HG02623 (cell line): ENCODE measurements around the gene BEND7.

Experiments
- ATAC-seq: cut with Tn5 transposase; IDR thresholded peaks from one replicate; pipeline ENCODE4 v1.9.1; 2021; ENCODE audit warnings: moderate library complexity; ENCODE audit not compliant: unreplicated experiment

BEND7 gene

GRCh38 chr10:13521026-13521425 is 7.8 kb downstream of the BEND7 start:
- ATAC-seq: no peak

- no peak for ATAC-seq
Observed at GRCh38 chr10:13520194-13520593, 8.6 kb downstream of the BEND7 start.

GRCh38 chr10:13518076-13518692 is 10.6 kb downstream of the BEND7 start:
- no peak for ATAC-seq

GRCh38 chr10:13517675-13518074 is 11.1 kb downstream of the BEND7 start:
- ATAC-seq: no peak

GRCh38 chr10:13516176-13516575 is 12.6 kb downstream of the BEND7 start:
- ATAC-seq: no peak

- no peak for ATAC-seq
Observed at GRCh38 chr10:13515467-13515866, 13.3 kb downstream of the BEND7 start.

- ATAC-seq: no peak
Observed at GRCh38 chr10:13514296-13514695, 14.5 kb downstream of the BEND7 start.

GRCh38 chr10:13512564-13512963 is 16.2 kb downstream of the BEND7 start:
- no peak for ATAC-seq

GRCh38 chr10:13511409-13511808 is 17.4 kb downstream of the BEND7 start:
- no peak for ATAC-seq

GRCh38 chr10:13505052-13505680 is 23.6 kb downstream of the BEND7 start:
- ATAC-seq: no peak

- no peak for ATAC-seq
Observed at GRCh38 chr10:13503745-13504463, 24.9 kb downstream of the BEND7 start.

GRCh38 chr10:13502380-13502779 is 26.4 kb downstream of the BEND7 start:
- ATAC-seq: no peak

- no peak for ATAC-seq
Observed at GRCh38 chr10:13500201-13500600, 28.6 kb downstream of the BEND7 start.

GRCh38 chr10:13499150-13499549 is 29.7 kb downstream of the BEND7 start:
- no peak for ATAC-seq

GRCh38 chr10:13496931-13497330 is 31.9 kb downstream of the BEND7 start:
- ATAC-seq: no peak

- ATAC-seq: no peak
Observed at GRCh38 chr10:13496164-13496563, 32.6 kb downstream of the BEND7 start.

GRCh38 chr10:13492493-13493180 is 36.2 kb downstream of the BEND7 start:
- no peak for ATAC-seq

- no peak for ATAC-seq
Observed at GRCh38 chr10:13491747-13492360, 37.0 kb downstream of the BEND7 start.

GRCh38 chr10:13490503-13490902 is 38.3 kb downstream of the BEND7 start:
- ATAC-seq: no peak

GRCh38 chr10:13489035-13489599 is 39.7 kb downstream of the BEND7 start:
- no peak for ATAC-seq

GRCh38 chr10:13485623-13486022 is 43.2 kb downstream of the BEND7 start:
- ATAC-seq: no peak
